ENCODE data around the gene NFIB. TPM values are rescaled to one million over a fixed set of nuclear protein-coding genes. Genes with fewer than 3 reads are reported as not detected.

NFIB gene
- total and polyA plus RNA-seq, 2 of the 13 experiments (the other 11 are each of a cell fraction or from before 2014, with no cell fraction given): 0.98 to 4.6 TPM

DNA sequence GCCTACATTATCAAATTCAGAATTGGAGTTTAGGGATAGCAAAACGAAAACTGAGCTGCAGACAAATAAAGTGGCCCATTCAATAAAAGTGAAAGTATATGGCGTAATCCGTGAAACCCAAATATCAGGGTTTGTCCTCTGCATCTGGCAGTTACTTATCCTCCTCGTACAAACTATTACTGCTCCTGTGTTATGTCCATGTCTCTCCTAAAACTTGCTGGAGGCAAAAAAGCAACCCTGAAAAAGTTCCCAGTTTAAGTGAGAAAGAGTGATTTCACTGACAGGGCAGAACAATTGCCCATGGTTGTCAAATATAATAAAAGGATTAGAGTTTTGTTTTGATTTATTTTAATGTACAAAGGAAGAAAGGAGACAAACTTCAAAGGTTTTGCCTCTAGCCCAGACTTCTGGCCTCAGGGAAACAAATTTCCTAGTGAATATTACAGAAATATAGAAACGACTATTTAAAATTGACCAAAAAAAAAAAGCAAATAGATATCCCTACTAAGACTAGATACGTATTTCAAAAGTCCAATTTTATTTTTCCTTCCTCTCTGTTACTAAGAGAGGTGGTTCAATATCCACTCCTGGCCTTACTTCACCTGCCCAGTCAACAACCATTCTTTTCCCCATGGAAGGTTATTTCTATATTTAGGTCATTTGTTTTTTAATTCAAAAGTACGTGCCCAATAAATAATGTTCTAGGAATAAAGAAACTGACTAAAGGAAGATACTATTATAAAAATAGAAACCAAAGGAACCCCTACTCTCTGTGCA lies 50.0 kb downstream of the NFIB start:
- intact Hi-C loops (cut with micrococcal nuclease; ENCODE audit: unreplicated experiment) (no loop called here), in situ Hi-C loops (cut with HindIII; ENCODE audit: extremely low pct_ligation_motif_present, low pct_unique_long_range_greater_than_20kb) (no loop called here)
- H3K4me1 ChIP-seq (ENCODE audit: insufficient read depth, low read length): no peaks in the 10 kb centered on the region
- H3K9ac ChIP-seq (ENCODE audit: insufficient read depth, low read depth, low read length): no peak overlapping the region
- no TSS peak for BruUV-seq (replicated peaks)
- no peaks in the 10 kb centered on the region for H3K36me3 ChIP-seq (replicated peaks in 1 of 2; ENCODE audit: control insufficient read depth in 1 of 2, insufficient read depth in 2 of 2, low read length in 2 of 2)
- WGBS (ENCODE audit: low lambda C conversion rate): 59% methylated on average over 7 of the region's 7 CpGs
- H3K27me3 ChIP-seq (ENCODE audit: control insufficient read depth in 1 of 2, insufficient read depth in 2 of 2, low read length in 2 of 2): no peaks in the 10 kb centered on the region; a peak in 1 of 5 replicates
- no peaks in the 10 kb centered on the region for H4K20me1 ChIP-seq (ENCODE audit: insufficient read depth, low read length)
- FAIRE-seq (no peak), DNase-seq (ENCODE audit: low spot score) (no peak), ATAC-seq (no peak)
- no peak overlapping the region for H3K4me2 ChIP-seq (ENCODE audit: low read depth, low read length)
- POLR2A ChIA-PET: no interaction called here
- H3K27ac ChIP-seq (ENCODE audit: extremely low read length, insufficient read depth, low read length): no peak overlapping the region
- no peak overlapping the region for H3K4me3 ChIP-seq (replicated peaks in 1 of 3; ENCODE audit: insufficient read depth in 1 of 3, low read depth in 2 of 3, low read length in 3 of 3)
- no peak overlapping the region for H2AFZ ChIP-seq (ENCODE audit: low read length)
- CTCF ChIA-PET (ENCODE audit: low intra/inter-chr PET ratio, low total read pairs): no interaction called here
- no peaks in the 10 kb centered on the region for H3K9me3 ChIP-seq (ENCODE audit: low read length)
- no peaks in the 10 kb centered on the region for H3K79me2 ChIP-seq (ENCODE audit: insufficient read depth, low read length)
- no peak for TF ChIP-seq AHR (CRISPR knock-in tag; IDR thresholded peaks at IDR 0.05)
- no peak for TF ChIP-seq TEAD3 (CRISPR knock-in tag; optimal IDR thresholded peaks at IDR 0.05; ENCODE audit: borderline replicate concordance)

- no peak overlapping the region for H2AFZ ChIP-seq (ENCODE audit: low read length)
- H4K20me1 ChIP-seq (ENCODE audit: insufficient read depth, low read length): no peaks in the 10 kb centered on the region
- H3K4me1 ChIP-seq (ENCODE audit: insufficient read depth, low read length): no peaks in the 10 kb centered on the region
- POLR2A ChIA-PET: no interaction called here
- no peaks in the 10 kb centered on the region for H3K9me3 ChIP-seq (ENCODE audit: low read length)
- H3K4me3 ChIP-seq (replicated peaks in 1 of 3; ENCODE audit: insufficient read depth in 1 of 3, low read depth in 2 of 3, low read length in 3 of 3): no peak overlapping the region
- BruUV-seq (replicated peaks): no TSS peak
- ATAC-seq (no peak), DNase-seq (ENCODE audit: low spot score) (no peak), FAIRE-seq (no peak)
- no peak overlapping the region for H3K9ac ChIP-seq (ENCODE audit: insufficient read depth, low read depth, low read length)
- CTCF ChIA-PET (ENCODE audit: low intra/inter-chr PET ratio, low total read pairs): no interaction called here
- no peaks in the 10 kb centered on the region for H3K79me2 ChIP-seq (ENCODE audit: insufficient read depth, low read length)
- 70% methylated on average over 2 of the region's 2 CpGs for WGBS (ENCODE audit: low lambda C conversion rate)
- no peak overlapping the region for H3K27ac ChIP-seq (ENCODE audit: extremely low read length, insufficient read depth, low read length)
- intact Hi-C loops (cut with micrococcal nuclease; ENCODE audit: unreplicated experiment): no loop called here
- H3K36me3 ChIP-seq (replicated peaks in 1 of 2; ENCODE audit: control insufficient read depth in 1 of 2, insufficient read depth in 2 of 2, low read length in 2 of 2): no peaks in the 10 kb centered on the region
- H3K4me2 ChIP-seq (ENCODE audit: low read depth, low read length): no peak overlapping the region
- in situ Hi-C loops (cut with HindIII; ENCODE audit: extremely low pct_ligation_motif_present, low pct_unique_long_range_greater_than_20kb): no loop called here
- H3K27me3 ChIP-seq (ENCODE audit: control insufficient read depth in 1 of 2, insufficient read depth in 2 of 2, low read length in 2 of 2): no peaks in the 10 kb centered on the region; a peak in 1 of 5 replicates
- TF ChIP-seq RFX1 (IDR thresholded peaks at IDR 0.05) (no peak), ZNF180 (CRISPR knock-in tag; IDR thresholded peaks at IDR 0.05; ENCODE audit: borderline replicate concordance, low read depth) (no peak), ATRX (CRISPR knock-in tag; IDR thresholded peaks at IDR 0.05; ENCODE audit: borderline replicate concordance) (no peak), SP1 (IDR thresholded peaks at IDR 0.05) (no peak), SP1 (CRISPR knock-in tag; IDR thresholded peaks at IDR 0.05) (no peak), AGO2 (optimal IDR thresholded peaks at IDR 0.05; ENCODE audit: low read depth, low read length) (no peak), ZNF564 (CRISPR knock-in tag; IDR thresholded peaks at IDR 0.05) (no peak), ZBED4 (CRISPR knock-in tag; IDR thresholded peaks at IDR 0.05; ENCODE audit: borderline replicate concordance) (no peak), NFIB (CRISPR knock-in tag; IDR thresholded peaks at IDR 0.05; ENCODE audit: borderline replicate concordance) (no peak), FOXJ3 (CRISPR knock-in tag; IDR thresholded peaks at IDR 0.05; ENCODE audit: borderline replicate concordance) (no peak), ZNF3 (CRISPR knock-in tag; IDR thresholded peaks at IDR 0.05) (no peak), RXRA (CRISPR knock-in tag; IDR thresholded peaks at IDR 0.05) (no peak)
These were observed 51.1 kb downstream of the NFIB start for GRCh38 chr9:14262827-14263226.

Measured in HepG2 (cell line).